AG04449 (cell line): Measurements from ENCODE around the gene TSGA10.
"Not testable (repeated sequence)": the region's sequence is repeated elsewhere in the genome, so short reads cannot be mapped to it uniquely, and the experiment has no call there.

ENCODE experiments used
- CTCF ChIA-PET: fragments of 350-600 bp; formaldehyde crosslinking; extraction: SDS; loops from one replicate; lab custom pipeline; 2021; ENCODE audit warnings: antibody characterized with exemption; lab: Yijun Ruan, JAX
- POLR2A ChIA-PET: fragments of 400-600, 350-600 bp; formaldehyde crosslinking; extraction: SDS; loops from one replicate; lab custom pipeline; 2020; ENCODE audit warnings: antibody characterized with exemption, inconsistent platforms; lab: Yijun Ruan, JAX
- DNase-seq: peaks from one replicate; pipeline ENCODE4 v3.0.0-alpha.2; 2010; ENCODE audit warnings: low read depth, low spot score
- H3K4me3 ChIP-seq: 2 replicates; pipeline ENCODE4 v1.5.1; 2011; ENCODE audit warnings: low read depth, mild to moderate bottlenecking, control low read depth, low read length
- CTCF ChIP-seq: IDR thresholded peaks from one replicate; pipeline ENCODE4 v1.5.1; 2011; ENCODE audit warnings: mild to moderate bottlenecking, moderate library complexity, low read length, control low read depth, inconsistent platforms; ENCODE audit not compliant: insufficient read depth; ENCODE audit errors: missing control alignments

TSGA10 gene

GRCh38 chr2:99141110-99142108, 13.3 kb downstream of the TSGA10 start, which contains the start of gene C2orf15:
TSS of gene C2orf15 (plus strand) at chr2:99141707. CDS start at chr2:99150559, 8,852 bp downstream.
- no peak for TF ChIP-seq CTCF
- POLR2A ChIA-PET, result interaction anchor here (1.1 kb wide), 1 partner anchor 39 kb away, joined by 3 read pairs; no protein-coding TSS in a partner anchor
- CTCF ChIA-PET, result interaction anchor here (1.0 to 1.9 kb wide), 3 partner anchors 9 to 11 kb away, joined by 3 to 8 read pairs (median 4); no protein-coding TSS in a partner anchor
- peak; percentile 14 for DNase-seq
- H3K4me3 ChIP-seq, result peak within 1 kb of the TSS; percentile 87

- DNase-seq, result no peak
- no peak for TF ChIP-seq CTCF
- CTCF ChIA-PET, result interaction anchor here (0.9 to 1.9 kb wide), 3 partner anchors 9 to 491 kb away, joined by 3 to 8 read pairs (median 4); no protein-coding TSS in a partner anchor
- peak overlapping the region; percentile 87 for H3K4me3 ChIP-seq
- POLR2A ChIA-PET, result interaction anchor here (0.7 to 1.1 kb wide), 2 partner anchors 40 to 532 kb away, joined by 3 read pairs; no protein-coding TSS in a partner anchor
Observed at GRCh38 chr2:99140860-99141109, 14.0 kb downstream of the TSGA10 start.

GRCh38 chr2:99140056-99140859, 14.5 kb downstream of the TSGA10 start:
- CTCF ChIA-PET, result interaction anchor here (0.9 to 1.9 kb wide), 2 partner anchors 10 to 491 kb away, joined by 3 to 4 read pairs; no protein-coding TSS in a partner anchor
- DNase-seq, result no peak
- TF ChIP-seq CTCF, result no peak
- peak overlapping the region; percentile 87 for H3K4me3 ChIP-seq
- POLR2A ChIA-PET, result interaction anchor here (0.7 to 1.1 kb wide), 2 partner anchors 40 to 531 kb away, joined by 3 read pairs; no protein-coding TSS in a partner anchor

GRCh38 chr2:99139003-99139402, 15.7 kb downstream of the TSGA10 start:
- no peak for TF ChIP-seq CTCF
- no peak for DNase-seq
- POLR2A ChIA-PET, result no interaction called here
- CTCF ChIA-PET, result no interaction called here
- H3K4me3 ChIP-seq, result no peak overlapping the region

GRCh38 chr2:99135044-99135556, 19.6 kb downstream of the TSGA10 start:
- CTCF ChIA-PET, POLR2A ChIA-PET, H3K4me3 ChIP-seq, DNase-seq: not testable (repeated sequence)

- no peak for TF ChIP-seq CTCF
- POLR2A ChIA-PET, result no interaction called here
- CTCF ChIA-PET, result interaction anchor here (0.8 kb wide), 1 partner anchor 20 kb away, joined by 3 read pairs; no protein-coding TSS in a partner anchor
- no peak overlapping the region for H3K4me3 ChIP-seq
- DNase-seq, result no peak
Observed at GRCh38 chr2:99127981-99128380, 26.8 kb downstream of the TSGA10 start.
